MM.1S (cell line): Measurements from ENCODE around the gene DZIP1.

ENCODE experiments used
- CTCF ChIP-seq: fragments of 300-600 bp; sonication (generic); IDR thresholded peaks from 2 replicates; pipeline ENCODE4 v1.5.1; 2016; ENCODE audit warnings: antibody characterized with exemption, low read length, mixed read lengths
- EZH2 ChIP-seq: fragments of 300-600 bp; sonication (generic); optimal IDR thresholded peaks from 2 replicates; pipeline ENCODE3; 2017; ENCODE audit warnings: low read depth, mild to moderate bottlenecking, antibody characterized with exemption, low read length, mixed read lengths

- TF ChIP-seq CTCF, result no peak
- no peak for TF ChIP-seq EZH2
Observed at GRCh38 chr13:95615539-95615938, 29.0 kb downstream of the DZIP1 start.
